OCI-LY7 (cell line): ENCODE results near the gene MKKS.

Experiments
- CTCF ChIP-seq: fragments of 200-600 bp; sonication (generic); conservative IDR thresholded peaks from 2 replicates; pipeline ENCODE4 v1.5.1; 2014; ENCODE audit warnings: mild to moderate bottlenecking, antibody characterized with exemption, low read length, moderate library complexity, mixed read lengths
- EZH2phosphoT487 ChIP-seq: fragments of 200-600 bp; sonication (generic); IDR thresholded peaks from 2 replicates; pipeline ENCODE4 v1.6.1; 2018; ENCODE audit warnings: low read depth, borderline replicate concordance, mild to moderate bottlenecking, mixed run types, antibody characterized with exemption, low read length, moderate library complexity, mixed read lengths

- no peak for TF ChIP-seq CTCF
- TF ChIP-seq EZH2phosphoT487, result no peak
Observed at GRCh38 chr20:10385850-10386544, 48.0 kb downstream of the MKKS start.
